HCT116 (cell line): ENCODE data around the gene GNB1L. TPM values are rescaled to one million over a fixed set of nuclear protein-coding genes. Genes with fewer than 3 reads are reported as not detected.

Source experiments
- ATAC-seq: fragments of 200-7000 bp; cut with Tn5 transposase; 2 replicates; pipeline ENCODE4 v1.9.1; 2020; ENCODE audit warnings: mild to moderate bottlenecking, moderate library complexity
- BruUV-seq: library from RNA; stranded (reverse); fragments of 400-500 nt; replicated peaks from 2 replicates; lab custom pipeline; 2021; lab: Mats Ljungman, UMichigan
- CTCF ChIA-PET: fragments of 300-600 bp; sonication (Branson Sonifier 250); formaldehyde crosslinking; loops from one replicate; lab custom pipeline; 2021; ENCODE audit warnings: antibody characterized with exemption; lab: Charles Lee
- POLR2A ChIA-PET: fragments of 300-600, 350-600 bp; sonication (Branson Sonifier 250); formaldehyde crosslinking; loops from one replicate; lab custom pipeline; 2021; ENCODE audit warnings: antibody characterized with exemption; lab: Charles Lee
- RAD21 ChIA-PET, 2 experiments: fragments of 300-600 bp; sonication (Branson Sonifier 250); formaldehyde crosslinking; loops; one replicate each; lab custom pipeline; 2023; ENCODE audit warnings: low total read pairs in 2 of 2; ENCODE audit not compliant: uncharacterized antibody in 2 of 2, unreplicated experiment in 2 of 2, low non-redundant PET in 1 of 2; lab: Charles Lee
- DNase-seq: peaks from one replicate; pipeline ENCODE4 v3.0.0-alpha.2; 2010; ENCODE audit warnings: low read depth, low spot score
- H2AFZ ChIP-seq: fragments of 200-600 bp; shearing (Covaris generic), sonication (generic); 2 replicates; pipeline ENCODE4 v1.6.1; 2017; ENCODE audit warnings: low read depth, mixed run types, mixed read lengths, antibody characterized with exemption, low read length; ENCODE audit not compliant: poor library complexity, severe bottlenecking
- H3K27ac ChIP-seq: 2 replicates; pipeline ENCODE4 v1.5.1; 2012; ENCODE audit warnings: low read depth, low read length
- H3K27me3 ChIP-seq: fragments of 200-600 bp; sonication (generic); 2 replicates; pipeline ENCODE4 v1.6.1; 2016; ENCODE audit warnings: mixed run types, low read length, mixed read lengths; ENCODE audit not compliant: insufficient read depth
- H3K36me3 ChIP-seq, 2 experiments: fragments of 200-500 bp in 1 of 2; fragments of 200-600 bp in 1 of 2; sonication (Bioruptor generic) in 1 of 2; sonication (generic) in 1 of 2; 2 replicates each; pipeline versions ENCODE4 v1.5.1 to v1.6.1; 2014 to 2016; ENCODE audit warnings: low read length in 2 of 2, inconsistent platforms in 1 of 2, mixed read lengths in 1 of 2, mixed run types in 1 of 2; ENCODE audit not compliant: insufficient read depth in 2 of 2, control insufficient read depth in 1 of 2
- H3K4me1 ChIP-seq, 2 experiments: fragments of 200-600 bp in 1 of 2; sonication (generic) in 1 of 2; 2 replicates each; pipeline versions ENCODE4 v1.5.1 to v1.6.1; 2012 to 2017; ENCODE audit warnings: low read length in 2 of 2, inconsistent platforms in 1 of 2, mild to moderate bottlenecking in 1 of 2, mixed read lengths in 1 of 2, mixed run types in 1 of 2, moderate library complexity in 1 of 2; ENCODE audit not compliant: insufficient read depth in 2 of 2, control insufficient read depth in 1 of 2
- H3K4me2 ChIP-seq: fragments of 200-600 bp; sonication (generic); 2 replicates; pipeline ENCODE4 v1.6.1; 2017; ENCODE audit warnings: mixed run types, low read length, mixed read lengths
- H3K4me3 ChIP-seq, 2 experiments: fragments of 200-600 bp in 1 of 2; sonication (generic) in 1 of 2; replicated peaks in 1 of 2; 2 replicates each; pipeline ENCODE4 v1.5.1; 2011 to 2016; ENCODE audit warnings: low read length in 2 of 2, control low read depth in 1 of 2, low read depth in 1 of 2, mild to moderate bottlenecking in 1 of 2, mixed read lengths in 1 of 2, mixed run types in 1 of 2
- H3K79me2 ChIP-seq: fragments of 200-600 bp; sonication (generic); 2 replicates; pipeline ENCODE4 v1.6.1; 2017; ENCODE audit warnings: mild to moderate bottlenecking, mixed run types, low read length, moderate library complexity, mixed read lengths; ENCODE audit not compliant: insufficient read depth
- H3K9ac ChIP-seq: fragments of 200-600 bp; sonication (generic); 2 replicates; pipeline ENCODE4 v1.6.1; 2016; ENCODE audit warnings: low read length, mixed read lengths
- H3K9me2 ChIP-seq: fragments of 200-600 bp; sonication (generic), shearing (Covaris generic); 2 replicates; pipeline ENCODE4 v1.6.1; 2017; ENCODE audit warnings: mixed run types, mild to moderate bottlenecking, moderate library complexity; ENCODE audit not compliant: insufficient read depth
- H3K9me3 ChIP-seq, 2 experiments: fragments of 200-500 bp in 1 of 2; fragments of 200-600 bp in 1 of 2; sonication (Bioruptor generic) in 1 of 2; sonication (generic) in 1 of 2; 2 replicates each; pipeline ENCODE4 v1.6.1; 2014 to 2017; ENCODE audit warnings: low read length in 2 of 2, mixed read lengths in 2 of 2, inconsistent platforms in 1 of 2, low read depth in 1 of 2, mild to moderate bottlenecking in 1 of 2, mixed run types in 1 of 2, moderate library complexity in 1 of 2; ENCODE audit not compliant: control insufficient read depth in 1 of 2, insufficient read depth in 1 of 2
- H4K20me1 ChIP-seq: fragments of 200-600 bp; sonication (generic), shearing (Covaris generic); 2 replicates; pipeline ENCODE4 v1.6.1; 2017; ENCODE audit warnings: mixed run types, mild to moderate bottlenecking, moderate library complexity; ENCODE audit not compliant: insufficient read depth
- EZH2phosphoT487 ChIP-seq: fragments of 200-600 bp; IDR thresholded peaks from 2 replicates; pipeline ENCODE4 v1.6.1; 2018; ENCODE audit warnings: antibody characterized with exemption, borderline replicate concordance
- FOSL1 ChIP-seq: IDR thresholded peaks from 2 replicates; pipeline ENCODE4 v1.6.1; 2012; ENCODE audit warnings: low read depth
- POLR2A ChIP-seq: IDR thresholded peaks from 2 replicates; pipeline ENCODE4 v1.7.0; 2011; ENCODE audit warnings: borderline replicate concordance; ENCODE audit not compliant: insufficient read depth, insufficient read length; ENCODE audit errors: extremely low read depth
- POLR2AphosphoS5 ChIP-seq: IDR thresholded peaks from 2 replicates; pipeline ENCODE4 v1.6.1; 2011; ENCODE audit warnings: mild to moderate bottlenecking, low read depth, low read length, moderate library complexity
- RAD21 ChIP-seq: IDR thresholded peaks from 2 replicates; pipeline ENCODE4 v1.6.1; 2012; ENCODE audit warnings: low read depth, mild to moderate bottlenecking
- REST ChIP-seq: IDR thresholded peaks from 2 replicates; pipeline ENCODE4 v1.6.1; 2012; ENCODE audit warnings: low read depth
- SIN3A ChIP-seq: IDR thresholded peaks from 2 replicates; pipeline ENCODE4 v1.6.1; 2012; ENCODE audit warnings: low read depth
- SP1 ChIP-seq: IDR thresholded peaks from 2 replicates; pipeline ENCODE4 v1.6.1; 2012; ENCODE audit warnings: low read depth
- ZFX ChIP-seq: fragments of 450-650 bp; IDR thresholded peaks from 2 replicates; pipeline ENCODE4 v1.6.1; 2017
- intact Hi-C: fragments of 100-400 bp; cut with micrococcal nuclease; formaldehyde crosslinking; loops from 2 replicates; pipeline ENCODE4 v1.10.0; 2022
- total RNA-seq: library from RNA; stranded (reverse); gene quantifications from one replicate; pipeline ENCODE4 v1.2.1, GENCODE V29; 2021; ENCODE audit not compliant: unreplicated experiment

The GNB1L gene
- total RNA-seq, 1 experiment from 2014 or later: 12.1 TPM

GRCh38 chr22:19755722-19756287, 98.9 kb downstream of the GNB1L start:
- H3K27me3 ChIP-seq: no peaks in the 10 kb centered on the region
- POLR2A ChIA-PET: interaction anchor here (1.0 kb wide), 1 partner anchor 9 kb away, joined by 4 read pairs; no protein-coding TSS in a partner anchor
- H3K4me2 ChIP-seq: peak overlapping the region; percentile 68

More at GRCh38 chr22:19755722-19756287, 98.9 kb downstream of the GNB1L start:
- Histone ChIP-seq H3K9me3 (no peaks in the 10 kb centered on the region), H4K20me1 (no peaks in the 10 kb centered on the region), H3K4me3 (peak overlapping the region; percentile 32 to 53; a peak in 3 of 4 replicates), H3K4me1 (peaks cover 4 to 16% of the 10 kb centered on the region in 2 experiments; a peak in 3 of 4 replicates), H3K27ac (no peak overlapping the region; the same call in 1 of the 2 replicates), H3K36me3 (no peaks in the 10 kb centered on the region), H3K79me2 (no peaks in the 10 kb centered on the region), H3K9me2 (no peaks in the 10 kb centered on the region), H3K9ac (no peak overlapping the region), H2AFZ (no peak overlapping the region)
- TF ChIP-seq ZFX (no peak), REST (no peak), SIN3A (no peak), EZH2phosphoT487 (no peak), FOSL1 (no peak), POLR2A (no peak), SP1 (no peak), RAD21 (no peak), POLR2AphosphoS5 (no peak)
- intact Hi-C loops: loop anchor here (1.0 to 2.0 kb wide), 2 partner anchors 25 to 154 kb away; no protein-coding TSS in a partner anchor
- ChIA-PET RAD21 (interaction anchor here (0.8 to 1.8 kb wide), 4 partner anchors 25 to 154 kb away, joined by 3 to 14 read pairs (median 5); no protein-coding TSS in a partner anchor), CTCF (interaction anchor here (0.8 to 3.1 kb wide), 12 partner anchors 9 to 459 kb away, joined by 3 to 28 read pairs (median 4); no protein-coding TSS in a partner anchor)
- ATAC-seq (no peak), DNase-seq (no peak)
- BruUV-seq: no TSS peak
